Astrocyte of the spinal cord (primary cell): ENCODE measurements around the gene SULT1C2.

Source experiments
- DNase-seq: peaks from one replicate; pipeline ENCODE4 v3.0.0; 2011; ENCODE audit warnings: low read depth, low spot score
- H3K4me3 ChIP-seq: 2 replicates; pipeline ENCODE4 v1.5.1; 2011; ENCODE audit warnings: low read depth, mild to moderate bottlenecking, low read length, moderate library complexity
- CTCF ChIP-seq: IDR thresholded peaks from 2 replicates; pipeline ENCODE4 v1.5.1; 2012; ENCODE audit warnings: low read depth, mild to moderate bottlenecking, low read length, inconsistent platforms
- in situ Hi-C: cut with HindIII; loops from 2 replicates; pipeline ENCODE4 v1.10.0; 2017; ENCODE audit warnings: low sequenced_read_pairs

Gene SULT1C2

GRCh38 chr2:108288534-108289106 lies at the start of gene SULT1C2:
TSS of gene SULT1C2 (plus strand) at chr2:108288895. CDS start at chr2:108293668, 4,773 bp downstream.
- no peak for TF ChIP-seq CTCF
- in situ Hi-C loops: no loop called here
- no peak within 1 kb of the TSS for H3K4me3 ChIP-seq
- DNase-seq: peak; percentile 91

GRCh38 chr2:108239786-108240185 lies 48.9 kb upstream of the SULT1C2 start, which contains the start of gene SULT1C3:
TSS of gene SULT1C3 (plus strand) at chr2:108239968. CDS start at chr2:108247195, 7,227 bp downstream.
- no peak for TF ChIP-seq CTCF
- H3K4me3 ChIP-seq: no peak within 1 kb of the TSS
- in situ Hi-C loops: no loop called here
- no peak for DNase-seq

GRCh38 chr2:108240966-108241365 lies 47.7 kb upstream of the SULT1C2 start:
- TF ChIP-seq CTCF: no peak
- in situ Hi-C loops: no loop called here
- DNase-seq: no peak
- no peak overlapping the region for H3K4me3 ChIP-seq

- H3K4me3 ChIP-seq: no peak overlapping the region
- in situ Hi-C loops: no loop called here
- TF ChIP-seq CTCF: no peak
- no peak for DNase-seq
These were observed 45.1 kb upstream of the SULT1C2 start for GRCh38 chr2:108243566-108243965.

GRCh38 chr2:108244667-108245414 lies 43.9 kb upstream of the SULT1C2 start:
- DNase-seq: no peak
- no peak overlapping the region for H3K4me3 ChIP-seq
- no peak for TF ChIP-seq CTCF
- in situ Hi-C loops: no loop called here

- DNase-seq: no peak
- H3K4me3 ChIP-seq: no peak overlapping the region
- TF ChIP-seq CTCF: no peak
- in situ Hi-C loops: no loop called here
These were observed 35.6 kb upstream of the SULT1C2 start for GRCh38 chr2:108253106-108253505.
